SH-SY5Y (cell line): ENCODE results near the gene NAV3.

ENCODE experiments used
- GATA2 ChIP-seq: IDR thresholded peaks from 2 replicates; pipeline ENCODE4 v1.6.1; 2011; ENCODE audit warnings: mild to moderate bottlenecking, low read depth, low read length
- GATA3 ChIP-seq: IDR thresholded peaks from 2 replicates; pipeline ENCODE4 v1.6.1; 2011; ENCODE audit warnings: low read depth, mild to moderate bottlenecking, low read length, moderate library complexity

DNA sequence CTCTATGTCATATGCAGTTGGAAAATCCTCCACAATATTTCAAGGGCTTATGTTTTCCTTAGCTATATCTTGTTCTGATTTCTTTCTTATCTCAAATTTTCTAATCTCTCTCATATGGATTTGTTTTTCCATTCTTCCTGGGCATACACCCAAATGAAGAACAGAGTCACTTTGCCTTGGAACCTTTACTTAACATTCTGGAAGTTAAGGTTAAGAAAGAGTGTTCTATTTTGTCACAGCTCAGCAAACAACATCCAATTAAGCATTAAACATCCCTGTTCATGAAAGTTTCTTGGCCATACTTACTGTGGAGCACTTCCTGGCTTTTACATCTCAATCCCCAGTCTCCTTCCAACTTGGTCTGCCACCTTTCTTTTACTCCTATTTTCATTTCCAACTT lies 5.3 kb downstream of the NAV3 start:
- no peak for TF ChIP-seq GATA3
- no peak for TF ChIP-seq GATA2
